ENCODE data around the gene EZH2.

- TF ChIP-seq, protein P1, sequence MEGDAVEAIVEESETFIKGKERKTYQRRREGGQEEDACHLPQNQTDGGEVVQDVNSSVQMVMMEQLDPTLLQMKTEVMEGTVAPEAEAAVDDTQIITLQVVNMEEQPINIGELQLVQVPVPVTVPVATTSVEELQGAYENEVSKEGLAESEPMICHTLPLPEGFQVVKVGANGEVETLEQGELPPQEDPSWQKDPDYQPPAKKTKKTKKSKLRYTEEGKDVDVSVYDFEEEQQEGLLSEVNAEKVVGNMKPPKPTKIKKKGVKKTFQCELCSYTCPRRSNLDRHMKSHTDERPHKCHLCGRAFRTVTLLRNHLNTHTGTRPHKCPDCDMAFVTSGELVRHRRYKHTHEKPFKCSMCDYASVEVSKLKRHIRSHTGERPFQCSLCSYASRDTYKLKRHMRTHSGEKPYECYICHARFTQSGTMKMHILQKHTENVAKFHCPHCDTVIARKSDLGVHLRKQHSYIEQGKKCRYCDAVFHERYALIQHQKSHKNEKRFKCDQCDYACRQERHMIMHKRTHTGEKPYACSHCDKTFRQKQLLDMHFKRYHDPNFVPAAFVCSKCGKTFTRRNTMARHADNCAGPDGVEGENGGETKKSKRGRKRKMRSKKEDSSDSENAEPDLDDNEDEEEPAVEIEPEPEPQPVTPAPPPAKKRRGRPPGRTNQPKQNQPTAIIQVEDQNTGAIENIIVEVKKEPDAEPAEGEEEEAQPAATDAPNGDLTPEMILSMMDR (IDR thresholded peaks at IDR 0.05): no peak
- TF ChIP-seq POLR2A (IDR thresholded peaks at IDR 0.05): no peak
These were observed 120.5 kb downstream of the EZH2 start for GRCh38 chr7:148763622-148764021.

Data from prostate gland (tissue), 2 donors.